AG09309 (cell line): ENCODE results near the gene NPR2.

Source experiments
- DNase-seq: peaks from one replicate; pipeline ENCODE4 v3.0.0-alpha.2; 2010; ENCODE audit warnings: low read depth
- H3K4me3 ChIP-seq: 2 replicates; pipeline ENCODE4 v1.5.1; 2011; ENCODE audit warnings: mild to moderate bottlenecking, low read depth, low read length, moderate library complexity; ENCODE audit not compliant: control insufficient read depth
- CTCF ChIP-seq: IDR thresholded peaks from 2 replicates; pipeline ENCODE4 v1.5.1; 2011; ENCODE audit warnings: mild to moderate bottlenecking, low read depth, low read length, inconsistent platforms; ENCODE audit not compliant: insufficient read depth, control insufficient read depth; ENCODE audit errors: missing control alignments

NPR2 gene

GRCh38 chr9:35755071-35755470, 36.3 kb upstream of the NPR2 start:
- no peak for TF ChIP-seq CTCF
- H3K4me3 ChIP-seq = no peak overlapping the region
- no peak for DNase-seq

DNA sequence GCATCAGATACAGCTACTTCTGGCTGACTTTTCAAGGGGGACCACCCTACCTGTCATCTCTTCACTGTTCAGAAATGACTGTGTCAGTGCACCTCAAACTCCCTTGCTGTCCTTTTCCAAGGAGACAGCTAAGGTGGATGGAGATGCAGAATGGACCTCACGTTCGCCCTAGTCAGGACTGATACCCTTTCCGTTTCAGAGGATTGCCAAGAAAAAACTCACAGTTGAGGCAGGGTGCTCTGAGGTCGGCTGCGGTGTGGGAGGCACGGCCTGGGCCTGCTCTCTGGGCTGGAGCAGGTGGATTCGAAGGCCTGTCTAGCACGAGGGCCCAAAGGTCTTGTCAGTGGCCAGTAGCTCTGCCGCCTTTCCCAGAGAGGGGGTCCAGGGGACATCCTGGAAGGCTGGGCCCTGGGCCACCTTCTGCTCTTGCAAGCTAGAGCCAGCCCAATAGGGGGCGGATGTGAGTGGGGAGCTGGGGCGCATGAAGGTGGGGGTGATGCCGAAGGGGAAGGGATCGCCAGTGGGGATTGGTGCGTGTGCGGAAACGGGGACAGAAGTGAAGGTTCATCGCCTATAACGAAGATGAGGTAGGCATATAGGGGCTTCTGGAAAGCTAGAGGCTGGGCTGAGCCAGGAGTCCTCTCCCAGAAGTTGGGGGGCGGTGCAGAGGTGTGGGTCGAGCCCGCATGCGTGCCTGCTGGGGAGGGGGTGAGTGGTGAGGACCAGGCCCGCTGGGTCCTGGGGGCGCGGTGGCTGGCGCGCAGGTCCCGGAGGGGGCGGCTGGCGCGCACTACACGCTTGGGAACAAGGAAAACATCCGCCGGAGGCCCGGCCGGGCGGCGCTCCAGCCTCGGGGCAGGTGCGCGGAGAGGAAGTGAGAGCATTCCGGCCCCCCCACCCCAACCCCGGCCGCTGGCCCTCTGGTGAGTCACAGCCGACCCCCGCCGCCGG, 34.8 kb upstream of the NPR2 start:
- no peak for DNase-seq
- H3K4me3 ChIP-seq = peak overlapping the region; percentile 34
- peak; percentile 51 for TF ChIP-seq CTCF

DNA sequence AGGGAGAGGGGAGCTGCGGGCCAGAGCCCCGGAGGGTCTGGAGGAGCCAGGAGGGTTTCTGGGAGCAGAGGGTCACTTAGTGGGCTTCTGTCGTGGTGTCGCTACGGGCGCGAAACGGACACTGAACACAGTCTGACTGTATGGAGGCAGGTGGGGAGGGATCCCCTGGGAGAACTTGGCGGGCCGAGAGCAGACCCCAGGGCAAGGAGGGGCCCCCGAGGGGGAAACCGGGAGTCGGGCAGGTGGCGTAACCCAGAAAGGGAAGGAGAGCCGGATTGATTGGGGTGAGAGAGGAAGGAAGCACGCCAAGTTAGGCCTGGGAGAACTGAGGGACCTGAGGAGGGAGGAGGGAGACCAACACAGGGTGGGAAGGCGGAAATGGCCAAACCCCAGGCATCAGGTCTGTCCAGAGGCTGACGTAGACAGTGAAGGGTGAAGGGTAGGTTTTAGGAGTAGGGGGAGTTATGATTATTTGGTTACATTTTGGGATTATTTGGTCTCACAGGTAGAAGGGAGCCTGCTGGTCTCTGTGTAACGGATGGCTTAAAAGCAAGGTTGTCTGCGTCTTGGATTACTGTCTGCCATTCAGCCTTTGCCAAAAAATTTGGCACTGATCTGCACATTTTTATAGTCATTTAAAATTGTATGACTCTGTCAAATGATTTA, 34.0 kb upstream of the NPR2 start:
- peak overlapping the region; percentile 5; the same call in 1 of the 2 replicates for H3K4me3 ChIP-seq
- no peak for TF ChIP-seq CTCF
- DNase-seq = no peak

DNA sequence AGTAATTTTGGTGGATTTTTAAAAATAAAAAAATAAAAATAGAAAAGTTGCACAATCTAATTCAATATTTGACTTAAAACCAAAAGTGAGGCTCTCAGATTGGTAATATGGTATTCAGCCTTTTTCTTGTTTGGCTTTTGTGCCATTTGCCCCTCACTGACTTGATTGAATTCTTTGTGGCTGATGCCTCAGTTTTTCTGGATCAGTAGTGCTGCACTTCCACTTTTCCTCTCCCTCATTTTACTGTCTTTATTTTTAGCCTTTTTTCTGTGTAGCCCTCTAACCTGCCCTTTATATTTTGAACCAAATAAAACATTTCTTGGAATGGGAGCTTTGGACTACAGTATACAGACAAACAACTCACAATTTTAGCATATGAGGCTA, 33.5 kb upstream of the NPR2 start:
- TF ChIP-seq CTCF = no peak
- no peak for DNase-seq
- no peak overlapping the region for H3K4me3 ChIP-seq

DNA sequence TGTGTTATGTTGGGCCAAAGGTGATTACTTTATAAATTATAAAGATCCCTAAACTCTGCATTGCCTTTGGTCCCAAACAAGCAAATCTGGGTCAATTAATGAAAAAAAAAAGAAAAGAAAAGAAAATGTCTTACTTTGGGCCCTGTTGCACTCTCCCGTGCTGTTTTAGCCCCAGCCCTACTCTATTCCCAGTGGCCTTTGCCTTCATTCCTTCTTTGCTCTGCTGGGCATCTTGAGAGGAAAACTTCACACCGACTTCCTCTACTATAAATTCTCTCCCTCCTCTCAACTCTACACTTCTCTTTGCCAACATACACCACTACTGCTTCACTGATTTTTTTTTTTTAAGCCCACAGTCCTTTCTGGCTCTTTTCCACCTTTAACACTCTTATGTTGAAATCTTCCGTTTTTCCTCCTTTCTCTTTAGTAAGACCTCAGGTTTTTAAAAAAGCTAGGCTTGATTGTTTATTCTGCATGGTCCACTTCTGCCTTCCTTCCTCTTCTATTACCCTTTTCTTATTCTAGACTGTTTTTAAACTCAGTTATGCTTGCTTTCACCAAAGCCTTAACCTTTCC, 32.8 kb upstream of the NPR2 start:
- H3K4me3 ChIP-seq = no peak overlapping the region
- DNase-seq = no peak
- no peak for TF ChIP-seq CTCF

DNA sequence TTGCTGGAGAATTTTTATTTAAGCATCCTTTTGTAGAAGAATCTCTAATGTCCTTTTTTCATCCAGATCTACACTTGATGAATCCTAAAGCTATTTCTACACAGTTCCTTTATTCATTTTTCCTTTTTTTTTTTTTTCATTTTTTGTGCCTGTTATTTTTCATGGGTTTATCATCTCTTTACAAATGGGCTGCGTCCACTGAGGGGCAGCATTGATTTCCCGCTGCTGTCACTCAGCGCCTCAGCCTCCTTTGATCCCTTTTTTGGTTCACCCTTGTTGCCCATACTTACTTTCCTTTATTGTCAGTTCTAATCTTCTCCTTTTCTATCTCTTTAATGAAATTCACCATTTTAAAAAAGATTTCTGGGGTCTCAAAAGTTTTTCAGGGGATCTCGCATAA, 31.6 kb upstream of the NPR2 start:
- H3K4me3 ChIP-seq = no peak overlapping the region
- no peak for TF ChIP-seq CTCF
- no peak for DNase-seq
